Measurements from ENCODE around the gene SRI.

SRI gene

GRCh38 chr7:88239852-88240251 lies 20.0 kb upstream of the SRI start:
- TF ChIP-seq GATA2 (IDR thresholded peaks at IDR 0.05; ENCODE audit: low read depth, low read length) (no peak), GATA3 (IDR thresholded peaks at IDR 0.05; ENCODE audit: low read depth, low read length) (no peak)

GRCh38 chr7:88233828-88234227 lies 14.0 kb upstream of the SRI start:
- TF ChIP-seq GATA2 (IDR thresholded peaks at IDR 0.05; ENCODE audit: low read depth, low read length) (no peak), GATA3 (IDR thresholded peaks at IDR 0.05; ENCODE audit: low read depth, low read length) (no peak)

DNA sequence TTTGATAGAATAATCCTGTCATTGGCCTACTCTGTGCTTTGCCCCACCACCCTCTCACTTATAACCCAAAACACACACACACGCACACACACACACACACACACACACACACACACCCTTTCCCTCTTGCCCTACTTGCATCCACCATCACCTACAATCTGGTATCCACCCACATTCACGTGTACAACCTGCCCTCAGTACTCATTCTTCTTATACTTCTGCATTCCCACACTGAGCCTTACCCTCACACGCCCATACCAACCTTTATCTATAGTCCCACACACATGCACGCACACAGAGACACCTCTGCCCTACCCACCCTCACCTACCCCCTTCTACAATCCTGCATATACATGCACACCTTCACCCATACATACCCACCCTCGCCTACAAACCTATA lies 10.8 kb upstream of the SRI start:
- TF ChIP-seq GATA2 (IDR thresholded peaks at IDR 0.05; ENCODE audit: low read depth, low read length): no peak
- TF ChIP-seq GATA3 (IDR thresholded peaks at IDR 0.05; ENCODE audit: low read depth, low read length): no peak

GRCh38 chr7:88229302-88229995 lies 9.6 kb upstream of the SRI start:
- TF ChIP-seq GATA3 (IDR thresholded peaks at IDR 0.05; ENCODE audit: low read depth, low read length) (no peak), GATA2 (IDR thresholded peaks at IDR 0.05; ENCODE audit: low read depth, low read length) (no peak)

DNA sequence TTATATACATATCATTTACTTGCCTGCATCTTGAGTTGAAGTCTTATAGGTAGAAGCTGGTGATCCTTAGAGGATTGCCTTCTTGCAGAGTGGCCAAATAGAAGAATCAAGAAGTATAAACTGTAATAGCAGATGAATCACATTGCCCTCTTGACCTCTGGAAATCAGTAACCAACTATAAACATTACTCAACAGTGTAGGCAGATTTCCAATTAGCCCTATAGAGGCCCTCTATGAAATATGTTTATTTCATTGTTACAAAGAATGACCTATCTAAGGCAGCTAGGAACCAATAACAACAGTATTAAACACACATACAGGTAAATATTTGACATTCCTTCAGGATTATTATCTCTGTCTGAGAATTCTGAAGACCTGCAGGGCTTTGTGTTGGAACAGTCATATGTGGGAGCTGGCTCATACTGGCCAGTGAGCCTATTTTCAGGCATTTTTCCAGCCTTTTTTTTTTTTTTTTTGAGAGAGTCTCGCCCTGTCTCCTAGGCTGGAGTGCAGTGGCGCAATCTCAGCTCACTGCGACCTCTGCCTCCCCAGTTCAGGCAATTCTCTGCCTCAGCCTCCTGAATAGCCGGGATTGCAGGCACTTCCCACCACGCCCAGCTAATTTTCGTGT lies 7.2 kb upstream of the SRI start:
- TF ChIP-seq GATA3 (IDR thresholded peaks at IDR 0.05; ENCODE audit: low read depth, low read length) (no peak), GATA2 (IDR thresholded peaks at IDR 0.05; ENCODE audit: low read depth, low read length) (no peak)

DNA sequence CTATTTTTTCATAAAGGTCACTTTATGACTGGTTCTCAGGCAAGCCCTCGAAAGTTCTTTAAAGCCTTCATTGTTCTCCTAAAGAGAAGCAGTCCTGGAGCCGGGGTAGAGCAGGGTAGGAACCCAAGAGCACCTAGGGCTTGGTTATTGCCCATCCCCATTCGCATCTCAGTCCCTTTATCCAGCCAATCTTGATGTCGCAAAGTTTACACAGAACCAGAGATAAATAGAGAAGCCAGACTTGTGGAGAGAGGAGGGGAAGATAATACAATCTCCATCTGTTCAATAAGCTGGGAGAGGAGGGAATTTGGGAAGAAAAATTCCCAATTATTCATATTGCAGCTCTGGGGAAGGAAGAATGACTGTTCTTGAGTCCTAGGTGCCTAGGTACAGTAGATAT lies 6.4 kb upstream of the SRI start:
- no peak for TF ChIP-seq GATA2 (IDR thresholded peaks at IDR 0.05; ENCODE audit: low read depth, low read length)
- no peak for TF ChIP-seq GATA3 (IDR thresholded peaks at IDR 0.05; ENCODE audit: low read depth, low read length)

DNA sequence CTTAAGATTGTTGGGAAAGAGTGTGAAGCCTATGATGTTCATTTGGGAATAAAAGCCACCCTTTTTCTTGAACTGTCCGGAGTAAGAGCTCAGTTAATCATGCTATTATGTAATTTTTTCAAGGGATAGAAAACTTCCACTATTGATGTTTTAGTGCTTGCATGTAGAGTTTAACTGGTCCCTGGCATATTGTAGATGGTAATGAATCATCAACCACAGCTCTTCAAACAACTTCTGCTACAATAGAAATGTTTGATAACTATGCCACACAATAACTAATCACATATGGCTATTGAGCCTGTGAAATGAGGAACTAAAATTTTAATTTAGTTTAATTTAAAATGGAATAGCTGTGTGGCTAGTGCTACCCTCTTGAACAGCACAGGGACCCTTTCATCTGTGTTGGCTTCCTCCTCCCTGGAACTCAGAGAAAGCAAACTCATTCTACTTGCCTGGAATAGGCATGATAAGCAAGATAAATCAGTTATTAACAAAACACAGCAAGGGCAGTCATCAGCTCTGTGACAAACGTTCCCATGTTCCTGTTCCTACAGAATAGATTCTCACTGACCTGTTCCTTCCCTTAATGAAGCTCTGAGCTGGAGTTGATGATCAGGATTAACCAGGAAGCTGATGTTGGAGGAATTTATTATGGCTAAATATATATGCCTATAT lies 4.9 kb upstream of the SRI start:
- no peak for TF ChIP-seq GATA3 (IDR thresholded peaks at IDR 0.05; ENCODE audit: low read depth, low read length)
- TF ChIP-seq GATA2 (IDR thresholded peaks at IDR 0.05; ENCODE audit: low read depth, low read length): no peak

- TF ChIP-seq GATA3 (IDR thresholded peaks at IDR 0.05; ENCODE audit: low read depth, low read length) (no peak), GATA2 (IDR thresholded peaks at IDR 0.05; ENCODE audit: low read depth, low read length) (no peak)
Observed at GRCh38 chr7:88223265-88223664, 3.4 kb upstream of the SRI start.

DNA sequence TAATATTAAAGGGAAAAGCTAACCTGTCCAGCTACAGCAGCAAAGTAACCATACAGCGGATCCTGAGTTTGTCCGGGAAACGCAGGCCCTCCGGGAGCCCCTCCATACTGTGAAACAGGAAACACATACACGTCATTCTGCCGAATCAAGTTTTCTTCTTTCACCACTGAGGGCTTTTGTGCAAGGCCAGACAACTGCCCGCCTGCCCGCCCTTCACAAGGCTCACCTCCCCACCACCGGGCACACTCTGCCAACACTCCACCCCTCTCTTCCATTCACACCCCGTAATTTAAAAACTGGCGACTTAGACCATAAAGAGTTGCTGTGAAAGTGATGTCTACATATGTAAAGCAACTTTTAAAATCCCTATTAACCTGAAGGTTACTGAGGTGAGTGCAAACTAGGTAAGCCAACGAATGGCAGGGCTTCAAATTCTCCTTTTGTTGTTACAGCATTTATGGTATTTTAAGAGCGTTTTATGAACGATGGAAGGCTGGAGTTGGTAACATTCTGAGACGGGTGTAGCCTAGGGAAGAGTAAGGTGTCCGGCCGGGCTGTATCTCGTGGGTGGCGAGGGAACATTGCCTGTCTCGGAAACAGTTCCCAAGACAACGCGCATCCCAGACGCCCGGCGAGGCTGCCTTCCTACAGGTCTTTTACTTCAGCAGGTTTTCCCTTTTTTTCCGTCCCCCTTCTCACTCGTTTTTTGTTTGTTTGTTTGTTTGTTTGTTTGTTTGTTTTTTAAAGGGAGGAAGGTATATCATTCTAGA lies 817 bp downstream of the SRI start:
- TF ChIP-seq GATA3 (IDR thresholded peaks at IDR 0.05; ENCODE audit: low read depth, low read length): no peak
- no peak for TF ChIP-seq GATA2 (IDR thresholded peaks at IDR 0.05; ENCODE audit: low read depth, low read length)

DNA sequence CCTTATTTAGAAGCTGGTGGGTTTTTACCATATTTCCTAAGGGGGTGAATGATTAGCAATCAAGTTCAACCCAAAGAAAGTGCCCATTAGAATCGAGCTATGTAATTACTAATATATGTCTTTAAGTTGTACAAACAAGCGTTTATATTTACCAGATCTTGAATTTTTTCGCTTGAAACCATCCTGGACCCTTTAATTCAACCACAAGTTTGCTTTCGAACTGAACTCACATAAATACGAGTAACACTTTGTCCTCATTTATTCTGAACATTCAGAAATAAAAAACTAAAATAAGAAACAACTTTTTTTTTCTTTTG lies 1.5 kb downstream of the SRI start:
- no peak for TF ChIP-seq GATA3 (IDR thresholded peaks at IDR 0.05; ENCODE audit: low read depth, low read length)
- no peak for TF ChIP-seq GATA2 (IDR thresholded peaks at IDR 0.05; ENCODE audit: low read depth, low read length)

DNA sequence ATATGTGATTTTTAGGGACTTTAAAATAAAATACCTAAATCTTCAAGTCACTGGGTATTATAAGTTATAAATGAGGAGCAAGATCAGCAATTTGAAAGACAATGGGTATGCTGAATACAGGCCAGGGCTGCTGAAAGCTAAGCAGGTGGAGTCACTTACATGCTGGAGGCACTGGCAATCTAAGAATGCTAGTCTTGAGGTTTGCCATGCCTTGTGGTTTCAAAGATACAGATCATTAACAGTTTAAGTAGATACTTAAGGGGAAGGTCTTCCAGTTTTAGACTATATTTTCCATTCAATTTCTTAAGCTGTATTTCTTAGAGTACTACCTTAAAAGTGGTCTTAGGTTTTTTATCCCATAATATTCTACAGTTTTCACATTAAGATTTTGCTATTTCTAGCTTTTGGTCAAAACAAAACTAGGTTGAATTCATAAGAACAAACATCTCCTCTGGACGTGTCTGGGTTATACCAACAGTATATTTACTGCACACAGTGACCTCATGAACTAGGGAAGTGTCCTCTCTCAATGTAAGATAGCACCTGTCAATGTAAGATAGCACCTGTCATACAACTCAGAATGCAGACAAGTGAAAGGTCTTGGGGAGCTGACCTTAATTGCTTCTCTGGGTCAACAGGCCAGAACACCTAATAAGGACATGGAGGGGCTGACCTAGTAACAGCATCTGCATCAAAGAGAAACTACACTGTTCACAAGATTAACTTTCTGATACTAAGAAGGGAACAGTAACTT lies 2.0 kb downstream of the SRI start:
- TF ChIP-seq GATA3 (IDR thresholded peaks at IDR 0.05; ENCODE audit: low read depth, low read length): no peak
- no peak for TF ChIP-seq GATA2 (IDR thresholded peaks at IDR 0.05; ENCODE audit: low read depth, low read length)

DNA sequence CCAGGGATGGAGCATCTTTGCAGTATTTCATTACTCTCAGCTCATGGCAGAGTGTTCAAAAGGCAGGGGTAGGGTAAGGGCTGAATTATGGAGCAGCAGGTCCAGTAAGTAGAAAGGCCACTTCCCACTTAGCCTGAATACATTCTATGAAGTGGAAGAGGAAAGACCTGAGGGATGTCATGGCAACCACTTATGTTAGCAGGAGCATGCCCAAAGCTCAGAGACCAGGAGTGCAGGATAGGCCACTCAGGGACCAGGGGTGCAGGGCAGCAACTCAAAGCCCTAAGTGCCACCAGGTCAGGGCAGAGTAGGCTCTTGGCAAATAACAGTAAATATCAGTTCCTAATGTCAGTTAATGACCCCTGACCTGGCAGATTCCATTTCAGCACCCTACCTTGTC lies 3.6 kb downstream of the SRI start:
- TF ChIP-seq GATA2 (IDR thresholded peaks at IDR 0.05; ENCODE audit: low read depth, low read length) (no peak), GATA3 (IDR thresholded peaks at IDR 0.05; ENCODE audit: low read depth, low read length) (no peak)

DNA sequence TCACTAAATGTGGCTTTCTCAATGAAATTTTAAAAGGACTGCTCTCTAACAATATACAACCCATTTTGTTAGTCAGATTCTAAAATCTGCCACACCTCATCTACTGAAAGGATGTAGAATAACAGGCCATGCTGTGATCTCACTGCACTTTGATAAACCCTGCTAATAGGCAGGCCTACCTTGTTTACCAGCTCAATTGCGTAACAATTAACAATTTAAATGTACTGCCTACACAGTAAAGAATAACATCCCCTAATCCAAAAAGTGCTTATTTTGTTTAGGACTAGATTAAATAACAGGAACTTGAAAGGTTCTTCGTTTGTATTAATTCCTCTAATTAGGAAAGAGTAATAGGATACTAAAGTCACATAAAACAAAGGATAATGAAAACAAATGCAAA lies 4.5 kb downstream of the SRI start:
- no peak for TF ChIP-seq GATA3 (IDR thresholded peaks at IDR 0.05; ENCODE audit: low read depth, low read length)

DNA sequence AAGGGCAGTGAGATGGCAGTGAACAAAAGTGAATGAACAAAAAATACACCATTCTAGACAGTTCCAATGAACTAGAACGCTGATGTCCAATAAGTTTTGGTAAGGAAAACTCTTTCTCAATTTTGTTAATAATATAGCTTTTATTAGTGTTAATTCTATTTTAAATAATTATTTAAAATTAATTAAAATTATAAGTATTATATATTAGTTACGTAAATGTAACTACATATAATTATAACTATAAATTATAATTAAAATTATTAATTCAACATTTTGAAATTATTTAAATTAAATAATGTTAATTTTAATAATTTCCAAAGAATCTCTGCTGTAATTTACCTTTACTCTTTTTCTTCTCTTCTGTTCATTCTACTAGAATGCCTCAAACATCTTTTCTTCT lies 5.4 kb downstream of the SRI start:
- TF ChIP-seq GATA2 (IDR thresholded peaks at IDR 0.05; ENCODE audit: low read depth, low read length) (no peak), GATA3 (IDR thresholded peaks at IDR 0.05; ENCODE audit: low read depth, low read length) (no peak)
